Epithelial cell of esophagus (primary cell): ENCODE data around the gene PTPRN2.

Experiments used
- DNase-seq: peaks from one replicate; pipeline ENCODE4 v3.0.0; 2010; ENCODE audit warnings: low read depth
- H3K4me3 ChIP-seq: 2 replicates; pipeline ENCODE4 v1.5.1; 2011; ENCODE audit warnings: mild to moderate bottlenecking, low read length, control low read depth
- CTCF ChIP-seq: IDR thresholded peaks from 2 replicates; pipeline ENCODE4 v1.5.1; 2011; ENCODE audit warnings: low read depth, mild to moderate bottlenecking, low read length, control low read depth, inconsistent platforms; ENCODE audit not compliant: insufficient read depth; ENCODE audit errors: missing control alignments

Gene PTPRN2

DNA sequence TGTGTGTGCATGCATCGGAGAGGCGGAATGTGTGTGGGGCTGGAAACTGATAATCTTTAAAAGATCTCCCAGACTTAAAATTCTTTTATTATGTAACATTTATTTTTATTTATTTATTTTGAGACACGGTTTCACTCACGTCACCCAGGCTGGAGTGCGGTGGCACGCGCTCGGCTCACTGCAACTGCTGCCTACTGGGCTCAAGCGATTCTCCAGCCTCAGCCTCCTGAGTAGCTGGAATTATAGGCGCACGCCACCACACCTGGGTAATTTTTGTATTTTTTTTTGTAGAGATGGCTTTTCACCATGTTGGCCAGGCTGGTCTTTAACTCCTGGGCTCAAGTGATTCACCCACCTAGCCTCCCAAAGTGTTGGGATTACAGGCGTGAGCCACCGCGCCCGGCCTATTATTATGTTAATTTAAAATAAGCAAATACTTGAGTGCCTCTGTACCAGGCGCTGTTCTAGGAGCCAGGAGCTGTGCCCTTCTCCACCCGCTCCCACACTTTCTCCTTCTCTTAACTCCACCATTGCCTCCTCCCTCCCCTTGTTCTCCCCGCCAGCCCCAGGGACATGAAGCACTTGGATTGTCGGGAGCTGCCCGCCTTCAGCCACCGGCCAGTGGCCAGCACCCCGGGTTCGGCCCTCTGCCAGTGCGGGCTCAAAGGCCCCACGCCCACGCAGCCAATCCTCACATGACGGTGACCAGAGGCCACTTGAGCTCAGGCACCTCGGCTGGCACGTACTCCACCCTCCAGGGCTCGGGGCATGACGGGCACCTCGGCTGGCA is 1087.3 kb downstream of the PTPRN2 start:
- no peak overlapping the region for H3K4me3 ChIP-seq
- DNase-seq = no peak

GRCh38 chr7:157499835-157500153 is 1087.8 kb downstream of the PTPRN2 start:
- DNase-seq = no peak
- TF ChIP-seq CTCF = no peak
- no peak overlapping the region for H3K4me3 ChIP-seq

More for the DNA sequence above, 1087.3 kb downstream of the PTPRN2 start:
- TF ChIP-seq CTCF = no peak

DNA sequence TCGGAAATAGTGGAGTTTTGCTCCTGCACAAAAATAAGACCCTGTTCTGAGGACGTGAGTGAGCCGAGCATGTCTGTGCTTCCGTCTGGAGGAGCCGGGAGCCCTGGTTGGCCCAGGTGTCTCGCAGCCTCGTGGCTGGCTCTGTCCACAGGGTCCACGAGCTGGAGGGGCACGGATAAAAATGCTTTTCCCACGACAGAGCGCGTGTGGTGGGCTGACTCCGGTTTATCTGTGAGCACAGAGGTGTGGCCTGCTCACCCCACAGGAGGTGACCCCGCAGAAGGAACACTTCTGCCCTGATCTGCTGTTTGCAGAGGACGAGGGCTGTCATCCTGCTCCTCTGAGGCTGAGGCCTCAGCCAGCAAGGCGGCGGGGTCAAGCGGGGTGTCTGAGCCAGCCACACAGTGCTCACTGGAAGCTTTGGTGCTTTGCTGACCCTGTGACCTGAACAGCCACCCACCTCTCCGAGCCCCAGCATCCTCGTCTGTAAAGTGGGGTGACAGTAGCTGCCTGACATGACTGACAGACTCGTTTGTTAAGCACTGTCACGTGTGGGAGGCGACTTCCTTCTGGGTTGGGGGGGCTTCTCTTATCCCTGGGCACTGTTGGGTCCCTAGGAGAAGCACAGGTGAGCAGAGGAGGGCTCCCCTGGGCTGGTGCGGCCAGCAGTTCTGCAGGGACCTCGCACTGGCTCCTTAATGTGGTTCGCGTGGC is 1088.3 kb downstream of the PTPRN2 start:
- TF ChIP-seq CTCF = no peak
- DNase-seq = no peak

GRCh38 chr7:157498657-157499056 is 1089.0 kb downstream of the PTPRN2 start:
- H3K4me3 ChIP-seq = no peak overlapping the region
- no peak for TF ChIP-seq CTCF
- no peak for DNase-seq

More for the DNA sequence above, 1088.3 kb downstream of the PTPRN2 start:
- H3K4me3 ChIP-seq = no peak overlapping the region

- no peak for DNase-seq
- no peak overlapping the region for H3K4me3 ChIP-seq
- no peak for TF ChIP-seq CTCF
Measured at GRCh38 chr7:157497744-157498651, 1089.6 kb downstream of the PTPRN2 start.

DNA sequence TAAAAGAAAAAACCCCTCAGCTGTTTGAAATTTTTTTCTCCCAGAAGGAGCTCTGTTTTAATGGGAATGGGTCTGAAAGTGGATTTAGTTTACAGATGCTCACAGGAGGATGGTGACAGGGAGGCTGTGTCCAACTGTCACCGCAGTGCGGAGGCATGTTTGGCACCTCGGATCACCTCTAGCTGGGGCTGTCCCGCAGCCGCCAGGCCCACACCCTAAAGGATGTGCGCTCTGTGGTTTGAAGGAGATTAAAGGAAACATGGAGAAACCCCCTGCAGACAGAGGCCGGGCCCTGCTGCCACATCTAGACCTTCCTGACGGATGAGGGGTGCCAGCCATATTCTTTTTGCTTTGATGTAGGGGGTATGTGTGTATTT is 1090.3 kb downstream of the PTPRN2 start:
- H3K4me3 ChIP-seq = no peak overlapping the region
- TF ChIP-seq CTCF = no peak
- no peak for DNase-seq
